WERI-Rb-1 (cell line): Measurements from ENCODE around the gene NSFL1C.

ENCODE experiments used
- DNase-seq: peaks from one replicate; pipeline ENCODE4 v3.0.0-alpha.2; 2020
- H3K27ac ChIP-seq: fragments of 250-450 bp; sonication (Bioruptor Pico); 2 replicates; pipeline ENCODE4 v1.5.1; 2020; ENCODE audit warnings: mild to moderate bottlenecking, moderate library complexity
- H3K27me3 ChIP-seq: fragments of 250-450 bp; sonication (Bioruptor Pico); 2 replicates; pipeline ENCODE4 v1.5.1; 2021; ENCODE audit warnings: mild to moderate bottlenecking, low read depth, moderate library complexity; ENCODE audit not compliant: insufficient read depth, severe bottlenecking
- H3K36me3 ChIP-seq: fragments of 250-450 bp; sonication (Bioruptor Pico); 2 replicates; pipeline ENCODE4 v1.5.1; 2020; ENCODE audit warnings: mild to moderate bottlenecking, moderate library complexity
- H3K4me3 ChIP-seq: 2 replicates; pipeline ENCODE4 v1.5.1; 2011; ENCODE audit warnings: low read depth, mild to moderate bottlenecking, control low read depth, low read length
- H3K9me3 ChIP-seq: fragments of 250-450 bp; sonication (Bioruptor Pico); 2 replicates; pipeline ENCODE4 v1.5.1; 2021; ENCODE audit warnings: mild to moderate bottlenecking, moderate library complexity; ENCODE audit not compliant: severe bottlenecking
- TF ChIP-seq, protein P1 (sequence below): IDR thresholded peaks from 2 replicates; pipeline ENCODE4 v1.5.1; 2011; ENCODE audit warnings: low read depth, mild to moderate bottlenecking, control low read depth, inconsistent platforms, low read length

NSFL1C gene

DNA sequence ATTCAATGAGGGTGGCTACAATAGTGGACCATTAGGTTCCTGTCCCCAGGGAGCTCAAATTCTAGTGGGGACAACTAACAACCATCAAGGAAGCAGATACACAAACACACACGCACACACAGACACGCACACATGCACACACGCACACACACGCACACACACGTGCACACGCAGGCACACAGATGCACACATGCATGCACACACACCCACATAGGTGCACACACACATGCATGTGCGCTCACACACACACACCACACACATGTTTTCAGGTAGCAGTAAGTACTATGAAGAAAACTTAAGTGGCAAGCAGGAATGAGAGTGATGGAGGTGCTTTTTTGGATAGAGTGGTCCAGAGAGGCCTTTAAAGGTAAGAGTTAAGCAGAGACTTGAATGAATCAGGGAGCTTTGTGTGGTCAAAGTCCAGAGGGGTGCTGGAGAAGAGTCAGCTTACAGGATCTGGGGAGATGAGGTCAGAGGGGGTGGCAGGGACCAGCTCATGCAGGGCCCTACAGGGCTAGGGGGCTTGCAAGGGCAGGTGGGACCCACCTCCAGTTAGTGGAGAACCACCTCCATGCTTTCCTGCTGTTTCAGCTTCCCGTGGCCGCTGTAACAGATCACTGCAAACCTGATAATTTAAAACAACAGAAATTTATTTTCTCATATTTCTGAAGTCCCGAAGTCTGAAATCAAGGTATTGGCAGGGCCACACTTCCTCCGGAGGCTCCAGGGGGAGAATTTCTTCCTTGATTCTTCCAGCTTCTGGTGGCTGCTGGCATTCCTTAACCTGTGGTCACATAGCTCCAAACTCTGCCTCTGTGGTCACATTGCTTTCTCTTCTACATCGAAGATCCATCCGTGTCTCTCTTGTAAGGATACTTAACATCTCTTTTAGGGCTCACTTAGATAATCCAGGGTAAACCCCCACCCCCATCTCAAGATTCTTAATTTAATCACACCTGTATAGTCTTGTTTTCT, 6.9 kb upstream of the NSFL1C start:
- TF ChIP-seq, protein P1, sequence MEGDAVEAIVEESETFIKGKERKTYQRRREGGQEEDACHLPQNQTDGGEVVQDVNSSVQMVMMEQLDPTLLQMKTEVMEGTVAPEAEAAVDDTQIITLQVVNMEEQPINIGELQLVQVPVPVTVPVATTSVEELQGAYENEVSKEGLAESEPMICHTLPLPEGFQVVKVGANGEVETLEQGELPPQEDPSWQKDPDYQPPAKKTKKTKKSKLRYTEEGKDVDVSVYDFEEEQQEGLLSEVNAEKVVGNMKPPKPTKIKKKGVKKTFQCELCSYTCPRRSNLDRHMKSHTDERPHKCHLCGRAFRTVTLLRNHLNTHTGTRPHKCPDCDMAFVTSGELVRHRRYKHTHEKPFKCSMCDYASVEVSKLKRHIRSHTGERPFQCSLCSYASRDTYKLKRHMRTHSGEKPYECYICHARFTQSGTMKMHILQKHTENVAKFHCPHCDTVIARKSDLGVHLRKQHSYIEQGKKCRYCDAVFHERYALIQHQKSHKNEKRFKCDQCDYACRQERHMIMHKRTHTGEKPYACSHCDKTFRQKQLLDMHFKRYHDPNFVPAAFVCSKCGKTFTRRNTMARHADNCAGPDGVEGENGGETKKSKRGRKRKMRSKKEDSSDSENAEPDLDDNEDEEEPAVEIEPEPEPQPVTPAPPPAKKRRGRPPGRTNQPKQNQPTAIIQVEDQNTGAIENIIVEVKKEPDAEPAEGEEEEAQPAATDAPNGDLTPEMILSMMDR: no peak
- no peaks in the 10 kb centered on the region for H3K9me3 ChIP-seq
- H3K36me3 ChIP-seq: no peaks in the 10 kb centered on the region
- H3K27me3 ChIP-seq: peaks cover 38% of the 10 kb centered on the region
- no peak overlapping the region for H3K27ac ChIP-seq
- H3K4me3 ChIP-seq: no peak overlapping the region
- DNase-seq: no peak

DNA sequence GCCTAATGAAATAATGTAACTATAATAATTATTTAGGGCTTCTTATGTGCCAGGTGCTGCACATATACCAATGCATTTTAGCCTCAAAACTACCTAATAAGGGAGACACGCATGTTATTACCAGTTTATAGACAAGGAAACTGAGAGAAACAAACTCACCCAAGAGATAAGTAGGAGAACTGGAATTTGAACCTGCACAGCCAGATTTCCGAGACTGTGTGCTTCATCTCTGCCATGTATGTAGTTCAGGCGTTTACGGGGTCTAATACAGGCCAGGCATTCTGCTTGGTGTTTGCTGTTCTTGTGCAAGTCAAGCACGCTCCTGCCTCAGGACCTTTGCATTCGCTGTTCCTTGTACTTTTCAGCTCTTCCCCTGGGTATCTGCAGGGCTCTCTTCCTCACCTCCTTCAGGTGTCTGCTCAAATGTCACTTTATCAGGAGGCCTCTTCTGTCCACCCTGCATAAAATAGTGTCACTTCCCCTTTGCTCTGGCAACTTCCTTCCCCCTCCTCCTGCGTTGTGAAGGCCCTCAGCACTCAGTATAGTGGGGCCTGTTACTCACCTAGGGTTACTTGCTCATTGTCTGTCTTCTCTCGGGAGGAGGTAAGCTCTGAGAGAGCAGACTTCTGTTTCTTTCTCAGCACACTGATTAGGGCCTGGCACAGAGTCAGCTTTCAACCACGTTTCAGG, 6.1 kb upstream of the NSFL1C start:
- no peaks in the 10 kb centered on the region for H3K36me3 ChIP-seq
- H3K9me3 ChIP-seq: no peaks in the 10 kb centered on the region
- H3K27ac ChIP-seq: no peak overlapping the region
- TF ChIP-seq, protein P1: no peak
- no peak for DNase-seq
- no peak overlapping the region for H3K4me3 ChIP-seq
- H3K27me3 ChIP-seq: peaks cover 35% of the 10 kb centered on the region

DNA sequence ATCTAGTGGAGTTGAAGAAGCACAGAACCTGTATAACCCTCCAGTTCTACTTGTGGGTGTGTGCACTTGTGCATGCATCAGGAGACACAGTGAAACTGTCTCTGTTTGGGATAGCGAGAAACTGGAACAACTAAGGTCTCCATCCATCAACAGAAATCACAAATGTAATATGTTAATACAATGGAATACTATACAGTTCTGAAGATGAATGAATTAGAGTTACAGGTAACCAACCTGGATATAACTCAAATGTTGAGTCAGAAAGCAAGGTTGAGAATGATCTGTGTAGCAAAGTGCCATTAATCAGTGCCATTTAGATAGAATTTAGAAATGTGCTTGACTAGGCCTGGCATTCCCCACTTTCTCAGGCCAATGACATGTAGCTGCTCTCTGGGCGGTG, 4.6 kb upstream of the NSFL1C start:
- TF ChIP-seq, protein P1: no peak
- H3K27me3 ChIP-seq: peaks cover 32% of the 10 kb centered on the region
- DNase-seq: no peak
- H3K9me3 ChIP-seq: no peaks in the 10 kb centered on the region
- no peak overlapping the region for H3K4me3 ChIP-seq
- H3K27ac ChIP-seq: no peak overlapping the region
- no peaks in the 10 kb centered on the region; the same call in 1 of the 2 replicates for H3K36me3 ChIP-seq

DNA sequence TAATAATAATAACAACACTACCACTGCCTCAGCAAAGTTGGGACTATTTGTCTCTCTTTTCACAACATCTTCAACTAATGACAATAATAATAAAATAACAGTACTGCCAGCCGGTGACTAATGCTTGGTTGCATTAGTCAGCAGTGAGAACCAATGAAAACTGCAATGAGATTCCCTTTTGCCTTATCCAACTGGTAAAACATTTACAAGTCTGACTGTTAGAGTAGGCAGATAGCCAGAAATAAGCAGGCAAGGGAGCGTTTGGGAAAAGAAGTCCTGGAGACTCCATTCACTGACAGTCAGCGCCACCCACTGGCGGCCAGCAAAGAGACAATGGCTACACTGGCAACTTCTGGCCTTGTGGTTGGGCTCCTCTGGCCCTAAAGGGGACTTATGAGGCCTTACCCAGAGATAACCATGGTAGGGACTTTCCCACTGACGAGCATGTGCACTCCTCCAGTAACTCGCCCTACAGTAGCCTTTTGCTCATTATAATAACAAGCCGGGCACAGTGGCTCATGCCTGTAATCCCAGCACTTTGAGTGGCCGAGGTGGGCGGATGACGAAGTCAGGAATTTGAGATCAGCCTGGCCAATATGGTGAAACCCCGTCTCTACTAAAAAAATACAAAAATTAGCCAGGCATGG, 3.4 kb upstream of the NSFL1C start:
- Histone ChIP-seq H3K27me3 (peaks cover 25% of the 10 kb centered on the region), H3K27ac (no peak overlapping the region), H3K4me3 (no peak overlapping the region), H3K36me3 (peaks cover 1% of the 10 kb centered on the region), H3K9me3 (no peaks in the 10 kb centered on the region)
- TF ChIP-seq, protein P1: peak; percentile 86
- peak; percentile 81 for DNase-seq

DNA sequence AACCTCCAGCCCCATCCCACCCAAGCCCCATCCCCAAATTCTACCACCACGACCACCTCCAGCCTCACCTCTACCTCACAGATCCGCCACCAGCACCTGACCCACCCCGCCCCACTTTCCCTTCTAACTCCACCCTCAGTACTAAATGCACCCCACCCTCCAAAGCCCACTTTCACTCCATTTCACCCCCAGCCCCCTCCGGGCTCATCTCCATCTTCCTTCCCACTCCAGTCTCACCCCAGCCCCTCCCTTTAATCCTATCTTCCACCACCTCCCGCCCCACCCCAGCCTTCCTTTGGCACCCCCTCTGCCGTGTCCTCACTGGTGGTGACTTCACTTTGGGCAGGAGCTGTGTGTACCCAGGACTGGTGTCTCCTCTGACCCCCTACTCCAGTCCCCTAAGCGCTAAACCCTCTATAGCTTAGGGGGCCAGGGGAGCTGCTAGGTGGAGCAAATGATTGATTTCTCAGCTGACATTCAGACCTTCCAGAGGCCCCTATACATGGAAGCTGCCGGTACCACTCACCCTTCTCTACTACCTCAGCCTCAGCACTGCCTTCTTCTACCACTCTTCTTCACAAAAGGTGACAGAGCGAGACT, 2.8 kb upstream of the NSFL1C start:
- Histone ChIP-seq H3K27me3 (peaks cover 21% of the 10 kb centered on the region), H3K4me3 (no peak overlapping the region), H3K9me3 (no peaks in the 10 kb centered on the region), H3K36me3 (peaks cover 3% of the 10 kb centered on the region), H3K27ac (no peak overlapping the region)
- TF ChIP-seq, protein P1: no peak
- DNase-seq: no peak
